Neural cell (in vitro differentiated cells): ENCODE results near the gene MSMB.

Source experiments
- CTCF ChIP-seq: fragments of 450-650 bp; IDR thresholded peaks from 2 replicates; pipeline ENCODE4 v1.5.1; 2014; ENCODE audit warnings: antibody characterized with exemption, mild to moderate bottlenecking, moderate library complexity; ENCODE audit not compliant: poor library complexity, severe bottlenecking
- EP300 ChIP-seq: fragments of 450-650 bp; conservative IDR thresholded peaks from 2 replicates; pipeline ENCODE4 v1.6.1; 2014; ENCODE audit warnings: antibody characterized with exemption, mild to moderate bottlenecking, moderate library complexity; ENCODE audit not compliant: poor library complexity, severe bottlenecking
- EZH2 ChIP-seq: fragments of 200-600, 300-800 bp; shearing (Covaris generic), sonication (generic); IDR thresholded peaks from 2 replicates; pipeline ENCODE4 v1.6.1; 2014; ENCODE audit warnings: antibody characterized with exemption, low read length, borderline replicate concordance, mild to moderate bottlenecking; ENCODE audit not compliant: insufficient read depth, poor library complexity, severe bottlenecking
- MXI1 ChIP-seq: fragments of 450-650 bp; conservative IDR thresholded peaks from 2 replicates; pipeline ENCODE4 v1.6.1; 2014; ENCODE audit warnings: antibody characterized with exemption, mild to moderate bottlenecking; ENCODE audit not compliant: poor library complexity, severe bottlenecking
- POLR2AphosphoS5 ChIP-seq: IDR thresholded peaks from 2 replicates; pipeline ENCODE4 v1.6.1; 2012
- RAD21 ChIP-seq: fragments of 450-650 bp; conservative IDR thresholded peaks from 2 replicates; pipeline ENCODE4 v1.6.1; 2014; ENCODE audit warnings: antibody characterized with exemption, mild to moderate bottlenecking, moderate library complexity
- REST ChIP-seq: IDR thresholded peaks from 2 replicates; pipeline ENCODE4 v1.6.1; 2012; ENCODE audit warnings: borderline replicate concordance
- SMC3 ChIP-seq: fragments of 450-650 bp; conservative IDR thresholded peaks from 2 replicates; pipeline ENCODE4 v1.6.1; 2014; ENCODE audit warnings: antibody characterized with exemption, mild to moderate bottlenecking, moderate library complexity; ENCODE audit not compliant: poor library complexity
- TAF1 ChIP-seq: IDR thresholded peaks from 2 replicates; pipeline ENCODE4 v1.6.1; 2012; ENCODE audit warnings: low read depth

GRCh38 chr10:46060706-46061105 lies 14.6 kb upstream of the MSMB start:
- TF ChIP-seq EZH2 (no peak), CTCF (no peak), SMC3 (no peak), EP300 (no peak), REST (no peak), RAD21 (no peak), POLR2AphosphoS5 (no peak), MXI1 (no peak), TAF1 (no peak)
